Measurements from ENCODE around the gene SCRT2. TPM values are rescaled to one million over a fixed set of nuclear protein-coding genes. Genes with fewer than 3 reads are reported as not detected.

The SCRT2 gene
- polyA plus RNA-seq, 1 of the 3 experiments (the other 2 are of a cell fraction), result not detected

DNA sequence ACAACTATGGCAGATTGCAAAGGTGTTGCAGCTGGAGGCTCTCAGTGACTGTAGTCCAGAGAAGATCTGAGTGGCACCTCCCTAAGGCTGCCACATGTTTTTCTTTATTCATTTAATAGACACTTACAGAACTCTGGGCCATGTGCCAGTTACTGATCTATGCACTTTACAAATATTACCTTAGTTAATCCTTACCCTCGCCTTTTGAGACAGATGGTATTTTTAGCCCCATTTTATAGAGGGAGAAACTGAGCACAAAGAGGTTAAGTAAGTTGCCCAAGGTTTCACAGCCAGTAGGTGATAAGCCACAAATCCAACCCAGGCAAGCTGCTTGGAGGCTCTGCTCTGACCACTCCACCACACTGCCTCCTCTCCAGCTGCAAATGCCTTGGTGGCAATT is 6.5 kb upstream of the SCRT2 start:
- H2AFZ ChIP-seq (ENCODE audit: low read depth), result no peak overlapping the region
- H3K27ac ChIP-seq (ENCODE audit: low read depth in 2 of 2, low read length in 1 of 2), result no peak overlapping the region
- 29% methylated on average over 1 of the region's 1 CpG for WGBS (ENCODE audit: low lambda C conversion rate)
- CTCF ChIA-PET, result interaction anchor here (0.5 to 2.5 kb wide), 7 partner anchors 10 to 46 kb away, joined by 3 to 17 read pairs (median 3); no protein-coding TSS in a partner anchor
- H3K27me3 ChIP-seq (ENCODE audit: insufficient read depth), result peaks cover 2% of the 10 kb centered on the region; the same call in 1 of the 2 replicates
- no peaks in the 10 kb centered on the region for H4K20me1 ChIP-seq (ENCODE audit: insufficient read depth)
- POLR2A ChIA-PET, result no interaction called here
- H3F3A ChIP-seq (replicated peaks; ENCODE audit: insufficient read depth), result no peaks in the 10 kb centered on the region
- H3K4me2 ChIP-seq, result no peak overlapping the region
- H3K9ac ChIP-seq, result no peak overlapping the region
- no peaks in the 10 kb centered on the region for H3K9me2 ChIP-seq
- H3K4me1 ChIP-seq (ENCODE audit: control insufficient read depth in 1 of 2, insufficient read depth in 2 of 2, low read depth in 1 of 2, low read length in 1 of 2), result peaks cover 0 to 6% of the 10 kb centered on the region in 2 experiments; a peak in 1 of 4 replicates
- no peak overlapping the region for H3K4me3 ChIP-seq (ENCODE audit: low read depth in 2 of 2, low read length in 1 of 2)
- no peaks in the 10 kb centered on the region for H3K36me3 ChIP-seq (replicated peaks in 1 of 2; ENCODE audit: control insufficient read depth in 1 of 2, insufficient read depth in 2 of 2, low read length in 1 of 2)
- DNase-seq, result no peak
- no peaks in the 10 kb centered on the region for H3K79me2 ChIP-seq (ENCODE audit: insufficient read depth)
- no peaks in the 10 kb centered on the region for H3K9me3 ChIP-seq
- TF ChIP-seq, protein P1, sequence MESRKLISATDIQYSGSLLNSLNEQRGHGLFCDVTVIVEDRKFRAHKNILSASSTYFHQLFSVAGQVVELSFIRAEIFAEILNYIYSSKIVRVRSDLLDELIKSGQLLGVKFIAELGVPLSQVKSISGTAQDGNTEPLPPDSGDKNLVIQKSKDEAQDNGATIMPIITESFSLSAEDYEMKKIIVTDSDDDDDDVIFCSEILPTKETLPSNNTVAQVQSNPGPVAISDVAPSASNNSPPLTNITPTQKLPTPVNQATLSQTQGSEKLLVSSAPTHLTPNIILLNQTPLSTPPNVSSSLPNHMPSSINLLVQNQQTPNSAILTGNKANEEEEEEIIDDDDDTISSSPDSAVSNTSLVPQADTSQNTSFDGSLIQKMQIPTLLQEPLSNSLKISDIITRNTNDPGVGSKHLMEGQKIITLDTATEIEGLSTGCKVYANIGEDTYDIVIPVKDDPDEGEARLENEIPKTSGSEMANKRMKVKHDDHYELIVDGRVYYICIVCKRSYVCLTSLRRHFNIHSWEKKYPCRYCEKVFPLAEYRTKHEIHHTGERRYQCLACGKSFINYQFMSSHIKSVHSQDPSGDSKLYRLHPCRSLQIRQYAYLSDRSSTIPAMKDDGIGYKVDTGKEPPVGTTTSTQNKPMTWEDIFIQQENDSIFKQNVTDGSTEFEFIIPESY (IDR thresholded peaks at IDR 0.05; ENCODE audit: borderline replicate concordance, low read depth), result no peak
- TF ChIP-seq RXRA (IDR thresholded peaks at IDR 0.05; ENCODE audit: borderline replicate concordance, low read depth) (no peak), NFIC (IDR thresholded peaks at IDR 0.05; ENCODE audit: borderline replicate concordance) (no peak), FOXJ3 (CRISPR knock-in tag; IDR thresholded peaks at IDR 0.05) (no peak), ELF1 (IDR thresholded peaks at IDR 0.05) (no peak), GABPA (IDR thresholded peaks at IDR 0.05; ENCODE audit: low read depth) (no peak), MEF2A (IDR thresholded peaks at IDR 0.05; ENCODE audit: borderline replicate concordance, low read depth) (no peak), RCOR1 (IDR thresholded peaks at IDR 0.05; ENCODE audit: low read length) (no peak), TCF12 (IDR thresholded peaks at IDR 0.05) (no peak), NRF1 (IDR thresholded peaks at IDR 0.05; ENCODE audit: low read depth, low read length) (no peak), TEAD4 (IDR thresholded peaks at IDR 0.05; ENCODE audit: borderline replicate concordance, insufficient read depth) (no peak), JUND (IDR thresholded peaks at IDR 0.05) (no peak), EP300 (IDR thresholded peaks at IDR 0.05; ENCODE audit: borderline replicate concordance in 1 of 2, low read depth in 1 of 2, low read length in 1 of 2) (no peak), FOXM1 (IDR thresholded peaks at IDR 0.05; ENCODE audit: low read depth) (no peak), RFX5 (IDR thresholded peaks at IDR 0.05; ENCODE audit: low read length) (no peak)
- TF ChIP-seq, protein P2, sequence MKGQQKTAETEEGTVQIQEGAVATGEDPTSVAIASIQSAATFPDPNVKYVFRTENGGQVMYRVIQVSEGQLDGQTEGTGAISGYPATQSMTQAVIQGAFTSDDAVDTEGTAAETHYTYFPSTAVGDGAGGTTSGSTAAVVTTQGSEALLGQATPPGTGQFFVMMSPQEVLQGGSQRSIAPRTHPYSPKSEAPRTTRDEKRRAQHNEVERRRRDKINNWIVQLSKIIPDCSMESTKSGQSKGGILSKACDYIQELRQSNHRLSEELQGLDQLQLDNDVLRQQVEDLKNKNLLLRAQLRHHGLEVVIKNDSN (IDR thresholded peaks at IDR 0.05; ENCODE audit: borderline replicate concordance, low read depth), result no peak
- TF ChIP-seq, protein P3, sequence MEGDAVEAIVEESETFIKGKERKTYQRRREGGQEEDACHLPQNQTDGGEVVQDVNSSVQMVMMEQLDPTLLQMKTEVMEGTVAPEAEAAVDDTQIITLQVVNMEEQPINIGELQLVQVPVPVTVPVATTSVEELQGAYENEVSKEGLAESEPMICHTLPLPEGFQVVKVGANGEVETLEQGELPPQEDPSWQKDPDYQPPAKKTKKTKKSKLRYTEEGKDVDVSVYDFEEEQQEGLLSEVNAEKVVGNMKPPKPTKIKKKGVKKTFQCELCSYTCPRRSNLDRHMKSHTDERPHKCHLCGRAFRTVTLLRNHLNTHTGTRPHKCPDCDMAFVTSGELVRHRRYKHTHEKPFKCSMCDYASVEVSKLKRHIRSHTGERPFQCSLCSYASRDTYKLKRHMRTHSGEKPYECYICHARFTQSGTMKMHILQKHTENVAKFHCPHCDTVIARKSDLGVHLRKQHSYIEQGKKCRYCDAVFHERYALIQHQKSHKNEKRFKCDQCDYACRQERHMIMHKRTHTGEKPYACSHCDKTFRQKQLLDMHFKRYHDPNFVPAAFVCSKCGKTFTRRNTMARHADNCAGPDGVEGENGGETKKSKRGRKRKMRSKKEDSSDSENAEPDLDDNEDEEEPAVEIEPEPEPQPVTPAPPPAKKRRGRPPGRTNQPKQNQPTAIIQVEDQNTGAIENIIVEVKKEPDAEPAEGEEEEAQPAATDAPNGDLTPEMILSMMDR (IDR thresholded peaks at IDR 0.05), result no peak

Measured in SK-N-SH (cell line).